Glomerular visceral epithelial cell (primary cell): ENCODE measurements around the gene SLC4A2.

Source experiments
- DNase-seq: peaks from one replicate; pipeline ENCODE4 v3.0.0-alpha.2; 2016; ENCODE audit errors: extremely low spot score

Gene SLC4A2

GRCh38 chr7:151045967-151046366 is 13.4 kb upstream of the SLC4A2 start:
- DNase-seq = no peak

- DNase-seq = no peak
These were observed 12.5 kb upstream of the SLC4A2 start for GRCh38 chr7:151046603-151047573.

GRCh38 chr7:151047976-151048815 is 11.2 kb upstream of the SLC4A2 start, which contains the start of gene ASIC3:
Gene ASIC3, plus strand, starts transcription at chr7:151048531. Its CDS starts 355 bp downstream, at chr7:151048886.
- DNase-seq = no peak

DNA sequence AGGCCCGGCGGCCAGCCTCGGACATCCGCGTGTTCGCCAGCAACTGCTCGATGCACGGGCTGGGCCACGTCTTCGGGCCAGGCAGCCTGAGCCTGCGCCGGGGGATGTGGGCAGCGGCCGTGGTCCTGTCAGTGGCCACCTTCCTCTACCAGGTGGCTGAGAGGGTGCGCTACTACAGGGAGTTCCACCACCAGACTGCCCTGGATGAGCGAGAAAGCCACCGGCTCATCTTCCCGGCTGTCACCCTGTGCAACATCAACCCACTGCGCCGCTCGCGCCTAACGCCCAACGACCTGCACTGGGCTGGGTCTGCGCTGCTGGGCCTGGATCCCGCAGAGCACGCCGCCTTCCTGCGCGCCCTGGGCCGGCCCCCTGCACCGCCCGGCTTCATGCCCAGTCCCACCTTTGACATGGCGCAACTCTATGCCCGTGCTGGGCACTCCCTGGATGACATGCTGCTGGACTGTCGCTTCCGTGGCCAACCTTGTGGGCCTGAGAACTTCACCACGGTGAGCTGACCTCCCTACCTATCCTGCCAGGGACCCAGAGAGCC is 10.4 kb upstream of the SLC4A2 start:
- no peak for DNase-seq

DNA sequence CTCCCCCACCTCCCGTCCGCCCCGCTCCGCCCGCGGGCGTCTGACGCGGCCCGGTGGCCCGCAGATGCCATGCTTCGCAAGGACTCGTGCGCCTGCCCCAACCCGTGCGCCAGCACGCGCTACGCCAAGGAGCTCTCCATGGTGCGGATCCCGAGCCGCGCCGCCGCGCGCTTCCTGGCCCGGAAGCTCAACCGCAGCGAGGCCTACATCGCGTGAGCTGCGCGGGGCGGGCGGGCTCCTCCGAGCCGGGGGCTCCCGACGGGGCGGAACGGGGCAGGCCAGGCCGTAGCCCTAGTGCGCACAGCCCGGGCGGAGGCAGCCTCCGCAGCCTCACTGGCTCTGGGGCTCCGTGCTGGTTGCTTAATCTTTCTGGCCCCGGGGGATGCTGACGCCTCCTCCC is 8.3 kb upstream of the SLC4A2 start:
- DNase-seq = peak; percentile 49

DNA sequence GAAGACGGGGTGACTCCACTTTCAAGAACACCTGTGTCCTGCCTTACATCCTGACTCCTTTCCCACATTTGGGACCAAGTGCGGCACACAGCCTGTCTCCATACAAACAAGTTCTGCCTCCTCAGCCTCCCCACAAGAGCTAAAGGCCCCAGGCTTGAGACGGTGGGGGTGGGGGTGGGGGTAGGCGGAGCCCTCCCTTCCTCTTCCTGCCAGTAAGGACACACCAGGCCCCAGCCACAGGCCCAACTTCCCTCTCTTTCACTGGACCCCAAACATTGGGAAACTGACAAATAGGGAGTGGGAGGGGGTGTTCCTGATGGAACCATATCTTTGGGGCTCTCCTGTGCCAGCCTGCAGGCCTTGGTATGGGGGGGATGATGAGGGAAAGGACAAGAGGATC is 6.3 kb upstream of the SLC4A2 start:
- no peak for DNase-seq

DNA sequence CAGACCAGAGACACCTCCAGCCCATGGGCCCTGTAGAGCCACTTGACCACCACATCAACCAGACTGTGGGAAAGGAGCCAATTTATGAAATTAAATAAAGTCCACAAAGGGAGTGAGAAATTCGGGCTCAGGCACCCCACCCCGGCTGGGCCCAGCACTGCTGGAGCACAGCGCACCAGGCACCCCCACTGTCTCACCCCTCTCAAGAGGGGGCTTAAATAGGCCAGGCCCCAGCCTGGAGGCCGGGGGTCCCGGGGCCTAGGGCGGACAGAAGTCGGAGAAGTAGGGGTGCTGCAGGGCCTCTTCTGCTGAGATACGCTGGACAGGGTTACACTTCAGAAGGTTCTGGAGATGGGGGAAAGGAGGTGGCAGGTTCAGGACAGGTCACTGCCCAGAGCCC is 5.6 kb upstream of the SLC4A2 start:
- DNase-seq = no peak

DNA sequence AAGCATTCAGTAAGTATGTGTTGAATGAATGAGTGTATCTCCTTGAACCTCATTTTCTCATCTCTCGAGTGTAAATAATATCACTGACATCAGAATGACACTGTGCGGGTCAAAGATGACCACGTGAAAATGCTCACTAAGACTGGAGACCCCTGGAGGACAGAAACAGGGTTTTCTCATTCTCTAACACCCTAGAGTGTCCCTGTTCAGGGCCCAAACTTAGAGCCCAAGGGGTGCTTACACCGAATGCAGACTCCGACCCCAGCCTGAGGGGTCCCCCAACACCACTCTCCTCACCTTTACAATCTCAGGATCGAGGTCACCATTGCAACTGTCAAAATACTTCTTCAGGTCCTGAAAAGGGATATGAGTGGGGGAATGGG is 3.1 kb upstream of the SLC4A2 start:
- no peak for DNase-seq

GRCh38 chr7:151056666-151057505 is 2.5 kb upstream of the SLC4A2 start:
- DNase-seq = no peak

DNA sequence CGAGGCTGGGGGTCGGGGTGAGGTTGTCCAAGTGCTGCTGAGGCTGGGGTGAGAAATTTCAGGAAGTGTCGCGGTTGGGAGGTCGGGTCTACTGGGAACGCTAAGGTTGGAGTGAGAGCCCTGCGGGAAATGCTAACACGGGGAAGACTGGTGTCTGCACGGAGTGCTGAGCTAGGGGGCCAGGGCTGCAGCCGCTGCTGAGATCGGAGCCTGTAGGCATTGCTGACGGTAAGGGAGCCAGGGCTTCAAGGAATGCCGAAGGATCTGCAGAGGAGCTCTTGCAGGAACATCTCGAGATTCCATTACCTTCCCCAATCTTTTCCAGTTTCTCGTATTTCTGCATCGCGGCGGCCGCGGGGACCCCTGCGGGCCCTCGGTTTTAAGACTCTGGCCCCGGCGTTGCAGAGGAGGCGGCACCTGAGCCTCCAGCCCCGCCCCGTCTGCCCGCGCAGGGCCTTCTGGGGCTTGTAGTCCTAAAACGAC is 1.8 kb upstream of the SLC4A2 start, which contains the start of gene CDK5:
Gene CDK5, minus strand, starts transcription at position 392 of the 483 bp plus-strand sequence. Its CDS starts 49 bp downstream, at position 343.
- no peak for DNase-seq

DNA sequence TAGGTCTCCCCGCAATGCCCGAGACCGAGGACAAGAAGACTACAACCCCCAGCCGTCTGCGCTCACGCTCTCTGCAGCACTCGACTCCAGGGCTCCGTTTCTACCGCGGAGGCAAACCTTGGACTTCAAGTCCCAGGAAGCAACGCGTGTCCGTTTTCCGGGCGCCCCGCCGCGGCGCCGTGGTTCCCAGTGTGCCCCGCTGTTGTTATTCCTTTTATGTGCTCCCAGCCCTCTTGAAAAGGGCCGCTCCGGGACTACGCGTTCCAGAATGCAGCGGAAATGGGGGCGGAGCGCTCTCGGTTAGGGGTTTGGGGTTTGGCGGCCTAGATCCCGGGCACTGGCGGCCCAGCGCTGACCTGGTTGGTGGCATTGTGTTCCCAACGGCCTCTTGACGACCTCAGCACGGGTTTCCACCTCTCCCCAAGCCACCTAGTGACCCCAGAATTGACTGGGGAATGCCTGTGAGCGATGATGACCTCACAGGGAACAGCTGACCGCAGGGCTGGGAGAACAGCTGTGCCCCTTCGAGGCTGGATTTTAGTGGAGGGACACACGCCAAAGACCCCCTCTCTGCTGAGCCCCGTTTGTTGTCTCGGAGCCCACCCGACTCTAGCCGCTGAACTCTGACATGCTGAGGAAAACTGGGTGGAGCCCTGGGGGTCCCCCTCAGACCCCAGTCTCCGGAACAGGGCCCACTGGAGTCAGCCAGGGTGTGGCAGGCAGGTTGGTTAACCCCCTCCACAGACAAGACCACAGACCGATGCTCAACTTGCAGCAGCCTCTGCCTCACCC is 1.2 kb upstream of the SLC4A2 start:
- DNase-seq = peak; percentile 99

- DNase-seq = no peak
These were observed 515 bp upstream of the SLC4A2 start for GRCh38 chr7:151058781-151059366.

GRCh38 chr7:151060113-151060415 is 675 bp downstream of the SLC4A2 start:
- DNase-seq = no peak

DNA sequence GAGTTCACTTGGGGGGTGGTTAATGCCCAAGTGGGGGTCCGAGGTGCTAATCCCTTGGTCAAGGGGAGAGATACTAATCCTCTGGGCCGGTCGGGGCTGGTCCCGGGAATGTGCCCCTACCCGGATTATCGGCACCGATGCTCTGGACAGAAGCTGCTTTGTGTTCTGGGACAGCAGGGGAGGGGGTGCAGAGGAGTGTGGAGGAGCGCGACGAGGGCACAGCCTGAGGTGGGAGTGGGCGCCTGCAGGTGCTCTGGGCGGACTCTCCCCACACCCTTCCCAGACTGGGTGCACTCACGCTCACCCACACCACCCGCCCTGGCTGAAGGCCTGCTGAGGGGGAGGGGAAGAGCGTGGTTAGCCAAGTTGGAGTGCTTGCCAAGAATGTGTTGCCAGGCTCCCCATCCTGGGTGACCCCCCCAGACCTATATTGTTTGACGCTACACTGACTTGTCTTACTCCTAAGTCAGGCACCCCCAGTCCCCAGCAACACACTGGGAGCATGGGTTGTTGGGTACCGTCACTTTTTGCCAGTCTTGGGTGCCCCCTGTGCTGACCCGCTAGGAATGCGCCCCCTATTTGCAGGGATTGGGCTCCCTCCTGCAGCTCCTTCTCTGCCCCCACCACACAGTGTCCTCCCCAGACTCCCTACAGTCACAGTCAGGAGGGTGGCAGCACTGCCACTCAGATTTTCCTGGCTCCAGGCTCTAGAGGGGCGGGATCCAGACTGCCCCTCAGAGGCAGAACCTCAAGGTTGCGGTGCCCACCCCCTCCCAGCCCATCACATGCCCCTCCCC is 1.2 kb downstream of the SLC4A2 start:
- DNase-seq = peak; percentile 78

DNA sequence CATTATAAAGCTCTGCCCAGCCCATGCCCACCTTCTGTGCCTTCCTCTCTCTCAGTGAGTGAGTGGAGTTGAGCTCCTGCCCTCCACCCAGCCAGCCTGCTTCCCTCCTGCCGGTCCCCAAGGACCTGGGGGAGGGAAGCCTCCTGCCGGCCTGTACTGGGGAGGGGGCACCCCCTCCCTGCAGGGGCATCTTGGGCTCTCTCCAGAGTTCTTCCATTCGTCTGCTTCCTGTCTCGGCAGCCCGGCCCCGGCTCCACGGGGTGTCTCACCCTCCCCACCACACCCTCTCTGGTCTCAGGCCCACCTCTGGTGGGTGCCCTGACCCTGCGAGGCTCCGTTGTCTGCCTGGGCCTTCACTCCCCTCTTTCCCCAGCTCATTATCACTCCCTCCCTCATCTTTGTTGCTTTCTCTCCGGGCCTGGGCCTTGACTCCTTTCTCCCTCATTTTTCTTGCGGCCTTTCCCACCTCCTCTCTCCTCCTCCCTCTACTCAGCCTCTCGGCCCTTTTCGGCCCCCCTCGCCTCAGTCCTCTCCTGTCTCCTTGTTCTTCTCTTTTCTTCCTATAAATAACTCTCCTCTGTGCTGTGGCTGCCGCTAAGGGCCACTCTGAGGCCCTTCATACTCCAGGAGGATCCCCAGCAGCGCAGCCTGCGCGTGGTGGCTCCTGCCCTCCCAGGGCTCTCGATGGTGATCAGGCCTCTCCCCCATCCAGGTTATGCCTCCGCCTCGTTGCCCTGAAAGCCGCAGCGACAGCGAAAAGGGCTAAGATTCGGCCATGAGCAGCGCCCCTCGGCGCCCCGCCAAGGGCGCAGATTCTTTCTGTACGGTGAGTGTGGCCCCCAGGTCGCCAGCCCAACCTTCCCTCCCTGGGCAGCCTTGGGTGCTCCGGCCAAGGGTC is 2.1 kb downstream of the SLC4A2 start:
- DNase-seq = no peak

GRCh38 chr7:151062111-151062398 is 2.7 kb downstream of the SLC4A2 start:
- no peak for DNase-seq

DNA sequence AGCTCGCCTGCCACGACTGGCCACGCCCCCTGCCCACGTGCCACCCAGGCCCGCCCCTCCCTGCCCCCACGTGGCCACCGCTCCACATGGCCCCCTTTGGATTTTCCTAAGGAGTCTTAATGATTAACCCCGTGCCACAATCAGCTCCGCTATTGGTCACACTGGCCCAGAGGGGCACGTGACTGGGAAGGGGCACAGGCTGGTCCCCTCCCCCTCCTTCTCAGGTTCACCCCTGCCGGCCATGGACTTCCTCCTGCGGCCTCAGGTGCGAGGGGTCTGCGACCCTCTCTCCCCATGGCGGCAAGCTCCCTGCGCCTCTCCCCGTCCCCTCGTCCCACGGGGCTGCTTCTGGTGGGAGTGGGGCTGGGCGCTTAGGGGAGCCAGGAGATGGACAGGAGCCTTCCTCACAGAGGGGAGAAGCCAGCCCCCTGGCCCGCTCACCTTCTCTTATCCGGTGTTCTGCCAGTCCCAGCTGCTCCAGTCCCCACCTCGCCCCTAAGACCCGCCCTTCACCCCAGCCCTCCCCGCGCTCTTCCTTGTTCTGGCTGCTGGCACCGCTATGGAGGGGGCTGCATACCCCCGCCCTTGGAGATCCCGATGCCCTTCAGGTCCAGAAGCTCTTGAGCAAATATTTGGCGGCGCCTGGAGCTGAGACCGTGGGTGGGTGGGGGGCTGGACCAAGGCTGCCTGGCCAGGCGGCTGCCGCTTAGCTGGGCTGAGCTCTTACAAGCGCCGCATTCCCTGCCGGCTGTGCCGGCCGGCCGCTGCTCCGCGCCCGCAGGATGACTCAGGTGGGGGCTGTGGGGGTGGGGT is 3.2 kb downstream of the SLC4A2 start:
- DNase-seq = peak; percentile 94

DNA sequence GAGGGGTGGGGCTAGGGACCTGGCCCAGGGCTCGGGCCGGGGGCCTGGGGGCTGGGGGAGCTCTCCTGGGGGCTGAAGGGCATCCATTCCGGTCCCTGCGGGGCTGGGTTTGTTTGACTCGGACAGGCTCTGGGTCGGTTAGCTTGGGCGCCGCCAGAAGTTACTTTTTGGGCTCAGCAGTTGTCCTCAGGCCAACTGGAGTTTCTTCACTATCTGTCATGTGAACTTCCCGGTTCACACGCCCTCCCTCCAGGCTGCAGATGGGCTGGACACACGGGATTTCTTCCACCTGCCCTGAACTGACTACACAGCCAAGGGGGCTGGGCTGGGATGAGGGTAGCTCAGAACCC is 3.8 kb downstream of the SLC4A2 start:
- DNase-seq = peak; percentile 58
